Osteocyte (in vitro differentiated cells): ENCODE measurements around the gene ACACA. TPM values are rescaled to one million over a fixed set of nuclear protein-coding genes. Genes with fewer than 3 reads are reported as not detected.

ENCODE experiments used
- DNase-seq: peaks from one replicate; pipeline ENCODE4 v3.0.0; 2021; ENCODE audit warnings: mixed read lengths; ENCODE audit not compliant: unreplicated experiment; ENCODE audit errors: extremely low spot score
- H3K27ac Mint-ChIP-seq: one replicate; pipeline ENCODE4 v1.8.0; 2021; ENCODE audit warnings: mild to moderate bottlenecking, mixed read lengths; ENCODE audit not compliant: unreplicated experiment
- H3K27me3 Mint-ChIP-seq: one replicate; pipeline ENCODE4 v1.8.0; 2021; ENCODE audit warnings: mixed read lengths; ENCODE audit not compliant: unreplicated experiment
- H3K36me3 Mint-ChIP-seq: one replicate; pipeline ENCODE4 v1.8.0; 2021; ENCODE audit warnings: mixed read lengths; ENCODE audit not compliant: unreplicated experiment
- H3K4me1 Mint-ChIP-seq: one replicate; pipeline ENCODE4 v1.8.0; 2021; ENCODE audit warnings: mixed read lengths; ENCODE audit not compliant: unreplicated experiment
- H3K4me3 Mint-ChIP-seq: one replicate; pipeline ENCODE4 v1.8.0; 2021; ENCODE audit warnings: mild to moderate bottlenecking, moderate library complexity, mixed read lengths; ENCODE audit not compliant: unreplicated experiment
- H3K9me3 Mint-ChIP-seq: one replicate; pipeline ENCODE4 v1.8.0; 2021; ENCODE audit warnings: mixed read lengths; ENCODE audit not compliant: unreplicated experiment
- CTCF ChIP-seq: fragments of 200-600 bp; sonication (generic); IDR thresholded peaks from 2 replicates; pipeline ENCODE4 v1.5.0; 2021; ENCODE audit warnings: antibody characterized with exemption, mild to moderate bottlenecking, moderate library complexity
- total RNA-seq: library from RNA; stranded (reverse); gene quantifications from 2 replicates; pipeline ENCODE4 v1.2.1, GENCODE V29; 2021

ACACA gene
- total RNA-seq, 1 donor from 2014 or later, result 63.5 TPM

GRCh38 chr17:37214416-37214815, 192.2 kb downstream of the ACACA start:
- Mint-ChIP-seq H3K36me3 (peaks cover 2% of the 10 kb centered on the region), H3K4me1 (peaks cover 2% of the 10 kb centered on the region), H3K9me3 (no peaks in the 10 kb centered on the region), H3K27me3 (no peaks in the 10 kb centered on the region), H3K27ac (no peak overlapping the region), H3K4me3 (no peak overlapping the region)
- no peak for DNase-seq
- no peak for TF ChIP-seq CTCF

- Mint-ChIP-seq H3K9me3 (no peaks in the 10 kb centered on the region), H3K27ac (no peak overlapping the region), H3K4me3 (no peak overlapping the region), H3K4me1 (peaks cover 2% of the 10 kb centered on the region), H3K36me3 (peaks cover 2% of the 10 kb centered on the region), H3K27me3 (no peaks in the 10 kb centered on the region)
- no peak for DNase-seq
- no peak for TF ChIP-seq CTCF
Measured at GRCh38 chr17:37213927-37214326, 192.7 kb downstream of the ACACA start.

GRCh38 chr17:37212179-37212578, 194.5 kb downstream of the ACACA start:
- no peak overlapping the region for H3K4me3 Mint-ChIP-seq
- no peak overlapping the region for H3K27ac Mint-ChIP-seq
- no peaks in the 10 kb centered on the region for H3K36me3 Mint-ChIP-seq
- no peak for DNase-seq
- H3K4me1 Mint-ChIP-seq, result peaks cover 2% of the 10 kb centered on the region
- no peaks in the 10 kb centered on the region for H3K9me3 Mint-ChIP-seq
- no peaks in the 10 kb centered on the region for H3K27me3 Mint-ChIP-seq
- TF ChIP-seq CTCF, result peak; percentile 48

- no peak overlapping the region for H3K27ac Mint-ChIP-seq
- H3K9me3 Mint-ChIP-seq, result no peaks in the 10 kb centered on the region
- no peak for DNase-seq
Measured at GRCh38 chr17:37211136-37211535, 195.5 kb downstream of the ACACA start.

GRCh38 chr17:37207103-37207502, 199.5 kb downstream of the ACACA start:
- DNase-seq, result no peak
- no peak overlapping the region for H3K27ac Mint-ChIP-seq

More at GRCh38 chr17:37211136-37211535, 195.5 kb downstream of the ACACA start:
- Mint-ChIP-seq H3K27me3 (no peaks in the 10 kb centered on the region), H3K4me3 (no peak overlapping the region), H3K4me1 (peaks cover 2% of the 10 kb centered on the region), H3K36me3 (peaks cover 4% of the 10 kb centered on the region)
- no peak for TF ChIP-seq CTCF

More at GRCh38 chr17:37207103-37207502, 199.5 kb downstream of the ACACA start:
- Mint-ChIP-seq H3K4me1 (peaks cover 2% of the 10 kb centered on the region), H3K4me3 (no peak overlapping the region), H3K9me3 (no peaks in the 10 kb centered on the region), H3K27me3 (no peaks in the 10 kb centered on the region), H3K36me3 (peaks cover 18% of the 10 kb centered on the region)
- TF ChIP-seq CTCF, result no peak
